ENCODE measurements around the gene SLFN14.
"Not testable (repeated sequence)": the region's sequence is repeated elsewhere in the genome, so short reads cannot be mapped to it uniquely, and the experiment has no call there.

The SLFN14 gene

GRCh38 chr17:35560703-35561102, at the start of gene SLFN14:
TSS of gene SLFN14 (minus strand) at chr17:35560819. CDS start at chr17:35558062, 2,757 bp downstream.
- DNase-seq (ENCODE audit: low read depth) = no peak

DNA sequence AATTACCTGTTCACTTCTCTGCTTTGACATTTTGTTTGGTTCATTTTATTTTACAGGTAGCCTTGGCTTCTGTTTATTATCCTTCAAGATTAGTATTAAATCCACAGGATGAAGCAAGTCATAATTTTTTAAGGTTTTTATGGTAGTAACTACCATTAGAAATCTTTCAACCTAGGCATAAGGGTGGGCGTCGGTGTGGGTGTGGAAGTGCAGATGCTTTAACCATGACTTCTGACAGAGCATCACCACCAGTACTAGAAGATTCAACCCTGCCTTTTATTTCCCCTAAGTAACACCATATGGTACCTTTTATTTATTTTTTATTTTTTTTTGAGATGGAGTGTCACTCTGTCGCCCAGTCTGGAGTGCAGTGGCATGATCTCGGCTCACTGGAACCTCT, 49.2 kb upstream of the SLFN14 start:
- no peak for DNase-seq (ENCODE audit: low read depth)

DNA sequence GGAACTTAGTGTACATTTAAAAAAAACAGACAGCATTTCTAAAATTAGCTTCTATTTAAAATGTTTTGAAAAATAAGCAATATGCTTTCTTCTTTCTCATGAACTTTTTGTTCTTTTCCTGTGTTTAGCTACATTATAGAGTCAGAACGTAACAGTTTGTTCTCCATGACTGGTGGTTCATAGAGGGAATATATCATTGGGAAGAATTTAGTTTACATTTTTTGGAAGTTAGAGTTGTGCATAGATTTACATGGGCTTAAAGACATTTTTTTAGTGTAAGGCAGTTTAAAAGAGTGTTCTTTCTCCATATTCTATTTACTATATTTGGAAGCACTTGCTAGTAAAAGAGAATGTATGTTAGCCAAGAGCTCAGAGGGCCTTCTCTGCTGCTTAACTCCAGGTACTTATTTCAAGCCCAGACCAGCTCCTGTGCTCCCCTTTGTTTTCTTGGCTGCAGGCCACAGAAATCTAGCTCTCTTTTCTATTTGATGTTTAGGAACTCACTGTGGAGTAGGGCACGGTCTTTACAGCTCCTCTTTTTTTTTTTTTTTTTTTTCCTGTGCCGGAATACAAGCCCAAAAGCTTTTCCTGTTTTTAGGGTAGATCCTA, 46.7 kb upstream of the SLFN14 start:
- DNase-seq (ENCODE audit: low read depth) = no peak

DNA sequence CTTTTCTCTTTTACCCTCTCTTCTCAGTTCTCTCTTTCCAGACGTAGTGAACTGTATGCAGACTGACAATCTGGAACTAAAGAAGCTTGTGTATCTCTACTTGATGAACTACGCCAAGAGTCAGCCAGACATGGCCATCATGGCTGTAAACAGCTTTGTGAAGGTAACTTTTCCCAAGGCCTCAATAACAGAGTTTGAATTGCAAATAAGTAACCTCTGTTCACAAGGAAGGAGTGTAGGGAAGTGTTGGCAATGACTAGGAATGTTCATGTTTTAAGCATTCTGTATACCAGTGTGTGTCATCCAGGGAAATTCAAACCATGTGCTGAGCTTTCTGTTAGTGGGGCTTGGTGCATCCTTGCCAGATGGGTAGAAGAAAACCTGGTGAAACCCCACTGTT, 45.1 kb upstream of the SLFN14 start:
- DNase-seq (ENCODE audit: low read depth) = peak; percentile 33

- no peak for DNase-seq (ENCODE audit: low read depth)
These were observed 43.1 kb upstream of the SLFN14 start for GRCh38 chr17:35603674-35604073.

DNA sequence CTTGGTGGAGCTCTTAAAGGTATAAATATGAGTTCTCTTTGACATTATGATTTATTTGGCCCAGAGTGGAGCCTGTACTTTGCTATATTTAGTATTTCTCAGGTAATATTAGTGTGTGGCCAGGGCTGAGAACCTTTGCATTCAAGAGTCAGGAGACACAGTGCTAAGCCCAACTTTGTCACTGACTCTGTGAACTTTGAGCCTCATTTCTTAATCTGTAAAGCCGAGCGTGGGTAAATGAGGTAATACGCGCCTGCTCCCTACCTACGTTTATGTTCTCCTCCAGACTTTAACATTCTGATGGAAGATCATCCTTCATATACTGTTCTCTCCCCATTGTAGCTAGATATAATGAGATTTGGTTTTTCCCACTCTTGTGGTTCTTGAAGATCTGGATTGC, 37.0 kb upstream of the SLFN14 start:
- no peak for DNase-seq (ENCODE audit: low read depth)

DNA sequence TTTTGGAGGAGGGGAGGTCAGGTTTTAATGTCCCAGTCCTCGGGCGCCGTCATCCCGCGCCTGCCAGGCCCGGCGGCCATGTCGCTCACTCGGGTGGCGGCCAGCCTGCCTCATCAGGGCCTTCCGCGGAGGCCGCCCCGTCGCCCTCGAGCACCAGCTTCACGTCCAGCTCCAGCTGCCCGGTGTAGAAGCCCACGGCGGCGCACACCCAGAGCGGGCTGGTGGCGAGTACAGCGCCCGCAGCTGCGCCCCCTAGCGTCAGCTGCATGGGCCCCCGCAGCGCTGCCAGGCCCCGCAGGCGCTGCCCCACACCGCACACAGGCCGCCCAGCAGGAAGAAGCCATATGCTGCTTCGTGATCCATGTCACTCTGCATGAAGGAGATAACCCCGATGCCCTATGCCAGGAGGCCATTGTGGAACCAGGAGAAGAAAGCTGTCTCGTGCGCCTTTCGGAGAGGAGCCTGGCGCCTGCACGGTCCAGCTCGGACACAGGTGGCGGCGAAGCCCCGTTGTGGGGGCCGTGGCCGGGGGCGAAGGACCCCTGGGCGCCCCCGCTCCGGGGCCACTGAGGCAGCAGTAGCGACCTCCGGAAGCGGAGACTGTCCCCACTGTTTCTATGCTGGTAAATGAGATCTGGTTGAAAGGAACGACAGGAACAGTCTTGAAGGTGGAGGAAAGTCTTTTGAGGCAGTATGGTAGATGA, 36.1 kb upstream of the SLFN14 start:
- no peak for DNase-seq (ENCODE audit: low read depth)

- no peak for DNase-seq (ENCODE audit: low read depth)
These were observed 35.5 kb upstream of the SLFN14 start for GRCh38 chr17:35596072-35596471.

DNA sequence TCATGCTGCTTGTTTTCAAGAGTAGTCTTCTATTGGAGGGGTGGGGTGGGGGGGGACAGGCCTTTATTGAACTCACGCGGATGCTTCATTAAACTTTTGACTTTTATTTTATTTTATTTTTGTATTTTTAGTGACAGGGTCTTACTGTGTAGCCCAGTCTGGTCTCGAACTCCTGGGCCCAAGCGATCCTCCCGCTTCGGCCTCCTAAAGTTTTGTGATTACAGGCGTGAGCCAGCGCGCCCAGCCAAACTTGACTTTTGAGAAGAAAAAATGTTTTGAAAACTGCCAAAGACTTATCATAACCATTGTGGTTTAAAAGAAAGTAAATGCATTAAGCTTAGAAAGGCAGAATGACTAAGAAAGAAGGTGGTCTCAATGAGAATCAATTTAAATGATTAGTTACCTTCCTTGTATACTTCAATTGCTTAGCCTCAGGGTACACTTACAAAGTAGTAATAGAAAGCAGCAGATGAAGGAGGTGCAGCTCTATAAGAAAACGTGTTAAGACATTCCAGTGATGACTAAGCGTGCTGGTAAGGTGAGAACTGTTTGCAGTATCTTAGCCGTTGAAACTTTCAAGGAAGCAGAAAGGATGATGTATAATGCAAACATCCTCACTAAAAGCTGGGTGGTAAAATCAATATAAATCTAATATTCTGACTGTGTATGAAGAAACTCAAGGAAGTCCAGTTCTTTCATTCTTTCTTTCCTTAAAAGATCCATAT, 27.7 kb upstream of the SLFN14 start:
- DNase-seq (ENCODE audit: low read depth) = no peak

GRCh38 chr17:35587074-35587961, 26.7 kb upstream of the SLFN14 start, which contains the start of gene AP2B1:
TSS of gene AP2B1 (plus strand) at chr17:35587322. CDS start at chr17:35594031, 6,709 bp downstream.
- peak; percentile 91 for DNase-seq (ENCODE audit: low read depth)

GRCh38 chr17:35586569-35587073, 26.0 kb upstream of the SLFN14 start:
- no peak for DNase-seq (ENCODE audit: low read depth)

DNA sequence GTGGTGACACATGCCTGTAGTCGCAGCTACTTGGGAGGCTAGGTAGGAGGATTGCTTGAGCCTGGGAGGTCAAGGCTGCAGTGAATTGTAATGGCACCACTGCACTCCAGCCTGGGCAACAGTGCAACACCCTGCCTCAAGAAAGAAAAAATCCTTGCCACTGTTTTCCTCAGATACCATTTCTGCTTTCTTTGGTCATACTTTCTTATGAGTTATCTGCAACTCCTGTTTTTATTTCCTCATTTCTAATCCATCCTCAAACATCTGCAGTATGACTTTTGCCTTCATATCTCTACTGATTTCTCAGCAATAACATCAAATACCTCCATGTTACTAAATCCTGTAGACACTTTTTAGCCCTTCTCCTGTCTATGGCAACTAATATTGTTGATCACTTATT, 23.4 kb upstream of the SLFN14 start:
- no peak for DNase-seq (ENCODE audit: low read depth)

- no peak for DNase-seq (ENCODE audit: low read depth)
These were observed 18.4 kb upstream of the SLFN14 start for GRCh38 chr17:35578929-35579432.

DNA sequence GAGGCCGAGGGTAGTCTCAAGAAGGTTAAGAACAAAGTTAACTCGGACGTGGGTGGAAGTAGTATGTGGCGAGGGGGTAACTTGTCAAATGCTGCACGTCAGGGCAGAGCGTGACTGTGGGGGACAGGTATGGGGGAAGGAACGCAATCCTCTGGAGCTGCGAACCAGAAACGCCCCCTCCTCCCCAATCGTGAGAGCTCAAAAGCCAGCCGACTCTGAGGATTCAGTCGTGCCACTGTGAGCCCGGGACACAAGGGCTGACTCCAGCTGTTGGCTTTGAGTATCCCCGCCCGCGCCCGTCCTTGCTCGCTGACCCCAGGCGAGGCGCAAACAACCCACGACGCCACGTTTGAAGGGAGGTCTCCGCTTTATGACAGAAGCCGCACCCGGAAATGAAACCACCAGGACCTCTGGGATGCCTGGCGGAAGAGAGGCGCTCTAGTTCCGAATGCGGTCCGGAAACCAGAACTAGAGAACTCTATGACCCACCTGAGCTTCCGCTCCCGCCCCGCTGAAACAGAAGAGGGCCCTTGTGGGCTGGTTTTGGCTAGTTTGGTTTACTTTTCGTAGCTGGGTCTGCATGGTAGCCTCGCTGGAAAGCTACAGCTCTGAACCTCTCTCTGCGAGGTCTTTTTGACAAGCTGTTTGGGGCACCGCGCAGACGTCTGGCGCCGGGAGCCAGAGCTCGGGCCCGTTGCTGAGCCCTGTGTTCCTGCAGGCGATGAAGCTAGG, 17.7 kb upstream of the SLFN14 start, which contains the start of gene PEX12:
PEX12 (minus strand) TSS at position 375 of the 732 bp plus-strand sequence. CDS start 550 bp downstream, outside the sequence.
- peak; percentile 69 for DNase-seq (ENCODE audit: low read depth)

DNA sequence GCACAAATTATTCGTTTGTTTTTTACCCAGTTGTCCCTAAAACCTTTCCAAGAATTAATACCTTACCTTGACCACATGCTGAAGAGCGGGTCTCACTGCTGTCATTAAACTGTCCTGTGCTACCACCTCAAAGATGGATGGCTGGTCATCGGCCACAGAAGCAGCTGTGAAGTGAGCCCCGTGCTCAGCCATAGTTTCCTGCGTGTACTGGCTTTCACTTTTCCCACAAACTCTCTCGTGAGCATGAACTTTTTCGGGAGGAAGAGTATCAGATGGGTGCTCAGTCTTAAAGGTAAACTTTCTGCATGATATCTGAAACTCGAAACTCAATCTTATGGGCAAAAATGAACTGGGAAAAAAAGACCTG, 17.2 kb upstream of the SLFN14 start:
- DNase-seq (ENCODE audit: low read depth) = no peak

- DNase-seq (ENCODE audit: low read depth) = no peak
These were observed 15.1 kb upstream of the SLFN14 start for GRCh38 chr17:35575759-35576158.

- no peak for DNase-seq (ENCODE audit: low read depth)
These were observed 8.8 kb upstream of the SLFN14 start for GRCh38 chr17:35569405-35569804.

DNA sequence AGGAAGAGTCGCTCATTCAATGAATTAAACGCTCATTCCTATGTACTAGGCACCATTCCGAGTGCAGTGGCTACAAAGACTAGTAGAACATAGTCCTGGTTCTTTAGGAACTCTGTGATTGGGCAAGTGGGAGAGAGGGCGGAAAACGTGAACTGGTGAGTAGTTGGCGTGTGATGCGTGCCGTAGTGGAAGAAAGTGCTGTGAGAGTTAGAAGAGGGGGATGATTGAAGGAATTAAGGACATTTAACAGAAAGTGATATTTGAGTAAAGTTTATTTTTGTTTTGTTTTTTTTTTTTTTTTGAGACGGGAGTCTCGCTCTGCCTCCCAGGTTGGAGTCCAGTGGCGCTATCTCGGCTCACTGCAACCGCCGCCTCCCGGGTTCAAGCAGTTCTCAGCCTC, 7.9 kb upstream of the SLFN14 start:
- no peak for DNase-seq (ENCODE audit: low read depth)

GRCh38 chr17:35566968-35567367, 6.3 kb upstream of the SLFN14 start:
- DNase-seq (ENCODE audit: low read depth) = no peak

DNA sequence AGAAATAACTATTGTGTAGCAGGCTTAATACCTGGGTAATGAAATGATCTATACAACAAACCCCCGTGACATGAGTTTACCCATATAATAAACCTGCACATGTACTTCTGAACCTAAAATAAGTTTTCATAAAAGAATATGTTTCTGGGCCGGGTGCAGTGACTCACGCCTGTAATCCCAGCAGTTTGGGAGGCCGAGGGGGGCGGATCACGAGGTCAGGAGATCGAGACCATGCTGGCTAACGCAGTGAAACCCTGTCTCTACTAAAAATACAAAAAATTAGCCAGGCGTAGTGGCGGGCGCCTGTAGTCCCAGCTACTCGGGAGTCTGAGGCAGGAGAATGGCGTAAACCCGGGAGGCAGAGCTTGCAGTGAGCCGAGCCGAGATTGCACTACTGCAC, 2.6 kb upstream of the SLFN14 start:
- DNase-seq (ENCODE audit: low read depth) = not testable (repeated sequence)

All from GM04504 (cell line).